AG10803 (cell line): ENCODE results near the gene FAM240A.

Experiments
- DNase-seq: peaks from one replicate; pipeline ENCODE4 v3.0.0; 2010; ENCODE audit warnings: low read depth
- H3K4me3 ChIP-seq: 2 replicates; pipeline ENCODE4 v1.5.1; 2011; ENCODE audit warnings: mild to moderate bottlenecking, low read length, control low read depth
- TF ChIP-seq, protein P1 (sequence below): conservative IDR thresholded peaks from 2 replicates; pipeline ENCODE4 v1.5.1; 2011; ENCODE audit warnings: mild to moderate bottlenecking, low read length, control low read depth, inconsistent platforms

Gene FAM240A

DNA sequence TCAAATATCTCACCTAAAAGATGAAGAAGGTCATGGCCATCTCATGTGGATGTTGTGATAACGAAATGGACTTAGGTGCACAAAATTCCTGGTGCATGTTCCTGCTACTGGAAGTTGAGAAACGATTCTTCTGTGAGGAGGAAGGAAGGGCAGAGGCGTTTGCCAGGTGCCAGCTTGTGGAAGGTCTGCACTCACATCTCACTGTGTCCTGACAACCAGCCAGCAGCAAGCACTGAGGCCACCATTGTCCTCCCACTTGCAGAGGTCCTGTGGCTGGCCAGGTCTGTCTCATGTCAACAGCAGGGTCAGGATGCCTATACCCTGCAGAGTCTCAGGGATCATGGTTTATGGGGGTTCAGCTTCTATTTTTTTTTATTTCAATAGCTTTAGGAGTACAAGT is 3.7 kb downstream of the FAM240A start:
- no peak overlapping the region for H3K4me3 ChIP-seq
- TF ChIP-seq, protein P1, sequence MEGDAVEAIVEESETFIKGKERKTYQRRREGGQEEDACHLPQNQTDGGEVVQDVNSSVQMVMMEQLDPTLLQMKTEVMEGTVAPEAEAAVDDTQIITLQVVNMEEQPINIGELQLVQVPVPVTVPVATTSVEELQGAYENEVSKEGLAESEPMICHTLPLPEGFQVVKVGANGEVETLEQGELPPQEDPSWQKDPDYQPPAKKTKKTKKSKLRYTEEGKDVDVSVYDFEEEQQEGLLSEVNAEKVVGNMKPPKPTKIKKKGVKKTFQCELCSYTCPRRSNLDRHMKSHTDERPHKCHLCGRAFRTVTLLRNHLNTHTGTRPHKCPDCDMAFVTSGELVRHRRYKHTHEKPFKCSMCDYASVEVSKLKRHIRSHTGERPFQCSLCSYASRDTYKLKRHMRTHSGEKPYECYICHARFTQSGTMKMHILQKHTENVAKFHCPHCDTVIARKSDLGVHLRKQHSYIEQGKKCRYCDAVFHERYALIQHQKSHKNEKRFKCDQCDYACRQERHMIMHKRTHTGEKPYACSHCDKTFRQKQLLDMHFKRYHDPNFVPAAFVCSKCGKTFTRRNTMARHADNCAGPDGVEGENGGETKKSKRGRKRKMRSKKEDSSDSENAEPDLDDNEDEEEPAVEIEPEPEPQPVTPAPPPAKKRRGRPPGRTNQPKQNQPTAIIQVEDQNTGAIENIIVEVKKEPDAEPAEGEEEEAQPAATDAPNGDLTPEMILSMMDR, result no peak
- DNase-seq, result no peak

DNA sequence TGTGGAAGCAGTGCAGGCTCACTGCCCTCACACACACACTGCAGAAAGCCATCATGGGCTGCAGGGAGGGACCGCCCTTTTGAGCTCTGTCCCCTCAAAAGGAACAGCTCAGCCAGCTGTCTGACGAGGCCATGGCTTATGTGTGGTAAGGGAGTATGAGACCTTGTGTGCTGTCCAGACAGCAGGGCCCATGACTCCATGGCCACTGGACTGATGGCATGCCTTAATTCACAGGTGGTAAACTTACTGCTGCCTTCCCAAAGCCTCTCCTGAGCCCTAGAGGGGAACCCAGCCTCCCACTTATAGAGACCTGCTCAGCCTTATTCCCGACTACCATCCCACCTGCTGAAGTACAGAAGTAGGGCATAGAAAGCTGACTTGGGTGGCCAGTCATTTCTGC is 5.6 kb downstream of the FAM240A start:
- no peak overlapping the region for H3K4me3 ChIP-seq
- TF ChIP-seq, protein P1, result no peak
- no peak for DNase-seq

DNA sequence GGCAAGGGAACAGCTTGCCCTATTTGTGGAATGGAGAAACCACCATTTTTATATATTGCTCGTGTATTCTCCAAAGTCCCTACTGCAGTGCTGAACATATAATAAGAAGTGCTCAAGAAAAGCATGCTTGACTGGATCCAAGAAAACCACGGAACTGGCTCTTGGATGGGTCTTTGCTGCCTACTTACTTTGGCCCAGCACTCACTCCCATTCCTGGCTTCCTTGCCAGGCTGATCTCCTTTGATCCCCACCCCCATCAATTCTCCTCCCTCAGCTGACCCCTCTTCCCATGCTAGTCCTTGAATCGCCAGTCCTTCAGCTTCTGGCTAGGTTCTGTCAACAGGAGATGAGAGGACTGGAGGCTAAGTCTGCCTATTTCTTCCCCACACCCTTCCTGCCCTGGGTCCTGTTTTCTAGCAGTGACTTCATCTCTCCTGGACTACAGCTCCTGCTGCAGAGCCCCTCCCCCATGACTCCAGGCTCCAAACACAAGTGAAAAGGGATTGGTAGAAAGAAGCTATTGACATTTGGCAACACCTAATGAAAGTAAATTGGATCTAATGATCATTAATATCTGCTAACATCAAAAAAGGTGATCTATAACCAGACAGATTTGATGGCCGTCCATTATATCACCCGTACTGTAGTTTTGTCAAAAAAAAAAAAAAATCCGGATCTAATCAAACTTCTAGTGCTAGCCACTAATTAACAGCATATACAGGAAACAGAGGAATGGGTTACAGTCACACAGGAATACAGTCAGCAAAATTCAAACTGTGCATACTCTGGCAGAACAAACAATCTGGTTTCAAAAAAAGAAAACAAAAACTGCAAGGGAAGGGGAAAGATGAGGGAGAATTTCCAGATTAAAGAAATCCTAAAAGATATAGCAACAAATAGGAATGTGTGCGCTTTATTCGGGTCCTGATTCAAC is 7.8 kb downstream of the FAM240A start:
- DNase-seq, result no peak
- no peak overlapping the region for H3K4me3 ChIP-seq
- TF ChIP-seq, protein P1, result no peak

DNA sequence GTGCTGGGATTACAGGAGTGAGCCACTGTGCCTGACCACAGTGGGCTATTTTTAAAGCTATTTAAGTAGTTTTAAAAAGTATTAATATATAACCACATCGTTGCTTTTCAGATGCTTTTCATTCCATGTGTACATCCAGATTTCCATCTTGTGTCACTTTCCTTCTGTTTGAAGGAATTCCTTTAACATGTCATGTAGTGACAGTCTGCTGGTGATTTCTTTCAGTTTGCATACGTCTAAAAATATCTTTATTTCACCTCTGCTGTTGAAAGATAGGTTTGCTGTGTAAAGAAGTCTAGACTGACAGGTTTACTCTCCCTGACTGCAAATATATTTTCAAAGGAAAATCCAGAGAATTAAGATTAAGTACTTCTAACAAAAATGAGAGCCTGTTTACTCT is 12.2 kb downstream of the FAM240A start:
- TF ChIP-seq, protein P1, result no peak
- no peak overlapping the region for H3K4me3 ChIP-seq
- no peak for DNase-seq

DNA sequence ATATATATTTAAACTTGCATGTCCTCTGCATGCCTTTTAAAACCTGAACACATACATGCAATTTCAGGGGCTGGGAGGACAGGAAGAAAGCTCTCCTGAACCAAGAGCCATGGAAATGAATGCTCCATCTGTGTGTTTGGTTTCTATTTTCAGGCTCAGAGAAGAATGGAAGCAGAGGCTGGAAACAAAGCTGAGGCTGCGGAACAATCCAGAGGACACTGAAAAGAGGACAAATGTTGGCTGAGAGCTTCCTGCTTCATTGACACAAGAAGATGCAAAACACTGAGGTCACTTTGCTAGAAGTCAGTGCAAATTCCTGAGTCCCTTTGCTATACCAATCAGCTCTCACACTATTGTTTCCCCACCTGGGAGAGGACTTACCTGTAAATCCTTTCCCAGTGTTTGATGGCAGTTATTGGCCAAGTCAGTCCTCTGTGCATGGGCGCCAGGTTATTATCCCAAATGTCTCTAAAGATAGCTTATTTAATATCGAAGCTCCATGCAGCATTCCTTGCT is 12.7 kb downstream of the FAM240A start:
- DNase-seq, result no peak
- no peak overlapping the region for H3K4me3 ChIP-seq
- TF ChIP-seq, protein P1, result no peak

DNA sequence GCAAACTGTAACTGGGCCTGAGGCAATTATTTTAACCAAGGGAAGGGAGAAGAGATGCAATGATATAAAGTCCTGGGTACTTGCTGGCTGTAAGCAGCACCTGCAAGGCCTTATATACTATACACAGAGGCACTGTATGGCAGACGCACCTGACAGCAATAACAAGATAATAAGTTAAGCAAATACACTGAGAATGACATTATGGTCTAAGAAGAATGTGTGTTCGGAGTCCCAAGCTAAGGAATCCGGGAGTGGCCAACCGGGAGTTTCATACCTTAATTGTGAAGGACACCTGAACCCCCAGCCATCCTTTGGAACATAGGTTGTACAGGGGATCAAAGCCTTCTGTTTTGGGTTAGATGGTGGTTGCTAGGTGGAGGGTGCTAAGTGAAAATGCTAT is 13.7 kb downstream of the FAM240A start:
- H3K4me3 ChIP-seq, result no peak overlapping the region
- DNase-seq, result no peak
- TF ChIP-seq, protein P1, result no peak

DNA sequence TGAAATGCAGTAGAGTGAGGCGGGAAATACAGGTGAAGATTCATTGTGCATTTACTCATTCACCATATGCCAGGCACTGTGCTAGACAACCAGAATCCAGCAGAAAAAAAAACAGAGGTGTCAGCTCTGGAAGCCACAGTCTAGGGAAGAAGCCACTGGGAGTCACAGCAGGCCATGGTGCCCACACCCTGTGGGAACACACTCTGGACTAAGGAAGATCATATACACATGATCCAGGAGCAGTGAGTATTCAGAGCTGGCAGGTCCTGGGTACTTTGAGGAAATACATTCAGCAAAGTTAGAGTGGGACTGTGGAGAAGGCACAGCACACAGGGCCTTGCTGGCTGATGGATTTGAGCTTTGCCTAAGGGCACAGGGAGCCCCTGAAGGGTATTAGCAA is 14.8 kb downstream of the FAM240A start:
- TF ChIP-seq, protein P1, result no peak
- no peak overlapping the region for H3K4me3 ChIP-seq
- no peak for DNase-seq
